HCT116 (cell line): ENCODE measurements around the gene SORT1.

Experiments
- EZH2 ChIP-seq: fragments of 200-600 bp; sonication (generic); IDR thresholded peaks from 2 replicates; pipeline ENCODE4 v1.6.1; 2017; ENCODE audit warnings: antibody characterized with exemption, mixed run types
- EZH2phosphoT487 ChIP-seq: fragments of 200-600 bp; IDR thresholded peaks from 2 replicates; pipeline ENCODE4 v1.6.1; 2018; ENCODE audit warnings: antibody characterized with exemption, borderline replicate concordance
- POLR2A ChIP-seq: IDR thresholded peaks from 2 replicates; pipeline ENCODE4 v1.7.0; 2011; ENCODE audit warnings: borderline replicate concordance; ENCODE audit not compliant: insufficient read depth, insufficient read length; ENCODE audit errors: extremely low read depth
- POLR2AphosphoS5 ChIP-seq: IDR thresholded peaks from 2 replicates; pipeline ENCODE4 v1.6.1; 2011; ENCODE audit warnings: mild to moderate bottlenecking, low read depth, low read length, moderate library complexity
- RAD21 ChIP-seq: IDR thresholded peaks from 2 replicates; pipeline ENCODE4 v1.6.1; 2012; ENCODE audit warnings: low read depth, mild to moderate bottlenecking
- SP1 ChIP-seq: IDR thresholded peaks from 2 replicates; pipeline ENCODE4 v1.6.1; 2012; ENCODE audit warnings: low read depth
- TCF7L2 ChIP-seq: IDR thresholded peaks from 2 replicates; pipeline ENCODE4 v1.7.0; 2011; ENCODE audit warnings: borderline replicate concordance, inconsistent platforms; ENCODE audit not compliant: insufficient read depth, insufficient read length; ENCODE audit errors: extremely low read depth
- ZNF274 ChIP-seq: fragments of 200-500 bp; sonication (Bioruptor generic); IDR thresholded peaks from 2 replicates; pipeline ENCODE4 v1.6.1; 2014; ENCODE audit warnings: mild to moderate bottlenecking, low read depth, low read length, inconsistent platforms
- TF ChIP-seq, protein P1 (sequence below): IDR thresholded peaks from 2 replicates; pipeline ENCODE4 v1.6.1; 2012
- TF ChIP-seq, protein P2 (sequence below), 3 experiments: fragments of 200-600 bp in 1 of 3; sonication (generic) in 1 of 3; IDR thresholded peaks in 2 of 3; conservative IDR thresholded peaks in 1 of 3; 2 replicates each; pipeline ENCODE4 v1.5.1; 2012 to 2017; ENCODE audit warnings: low read depth in 2 of 3, low read length in 2 of 3, antibody characterized with exemption in 1 of 3, borderline replicate concordance in 1 of 3, control low read depth in 1 of 3, mild to moderate bottlenecking in 1 of 3, mixed read lengths in 1 of 3, mixed run types in 1 of 3, moderate library complexity in 1 of 3; ENCODE audit not compliant: insufficient read depth in 1 of 3

- TF ChIP-seq TCF7L2: no peak
- TF ChIP-seq, protein P1, sequence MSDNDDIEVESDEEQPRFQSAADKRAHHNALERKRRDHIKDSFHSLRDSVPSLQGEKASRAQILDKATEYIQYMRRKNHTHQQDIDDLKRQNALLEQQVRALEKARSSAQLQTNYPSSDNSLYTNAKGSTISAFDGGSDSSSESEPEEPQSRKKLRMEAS: no peak
- TF ChIP-seq, protein P2, sequence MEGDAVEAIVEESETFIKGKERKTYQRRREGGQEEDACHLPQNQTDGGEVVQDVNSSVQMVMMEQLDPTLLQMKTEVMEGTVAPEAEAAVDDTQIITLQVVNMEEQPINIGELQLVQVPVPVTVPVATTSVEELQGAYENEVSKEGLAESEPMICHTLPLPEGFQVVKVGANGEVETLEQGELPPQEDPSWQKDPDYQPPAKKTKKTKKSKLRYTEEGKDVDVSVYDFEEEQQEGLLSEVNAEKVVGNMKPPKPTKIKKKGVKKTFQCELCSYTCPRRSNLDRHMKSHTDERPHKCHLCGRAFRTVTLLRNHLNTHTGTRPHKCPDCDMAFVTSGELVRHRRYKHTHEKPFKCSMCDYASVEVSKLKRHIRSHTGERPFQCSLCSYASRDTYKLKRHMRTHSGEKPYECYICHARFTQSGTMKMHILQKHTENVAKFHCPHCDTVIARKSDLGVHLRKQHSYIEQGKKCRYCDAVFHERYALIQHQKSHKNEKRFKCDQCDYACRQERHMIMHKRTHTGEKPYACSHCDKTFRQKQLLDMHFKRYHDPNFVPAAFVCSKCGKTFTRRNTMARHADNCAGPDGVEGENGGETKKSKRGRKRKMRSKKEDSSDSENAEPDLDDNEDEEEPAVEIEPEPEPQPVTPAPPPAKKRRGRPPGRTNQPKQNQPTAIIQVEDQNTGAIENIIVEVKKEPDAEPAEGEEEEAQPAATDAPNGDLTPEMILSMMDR (IDR thresholded peaks at IDR 0.05 in 2 of 3, conservative IDR thresholded peaks at IDR 0.05 in 1 of 3; ENCODE audit: borderline replicate concordance in 1 of 3, insufficient read depth in 1 of 3, low read depth in 2 of 3, low read length in 2 of 3): no peak
- TF ChIP-seq ZNF274: no peak
- TF ChIP-seq EZH2: no peak
- no peak for TF ChIP-seq POLR2AphosphoS5
- no peak for TF ChIP-seq POLR2A
- no peak for TF ChIP-seq SP1
- no peak for TF ChIP-seq EZH2phosphoT487
- TF ChIP-seq RAD21: no peak
Observed at GRCh38 chr1:109312978-109313775, 84.5 kb downstream of the SORT1 start.
